ENCODE results near the gene KYNU.

The KYNU gene

GRCh38 chr2:143075711-143076110, 198.2 kb downstream of the KYNU start (continued):
- no peak for TF ChIP-seq ZNF704 (tag by site-specific recombination; IDR thresholded peaks at IDR 0.05)
- TF ChIP-seq ZNF146 (tag by site-specific recombination; IDR thresholded peaks at IDR 0.05) = no peak
- no peak for TF ChIP-seq HIC1 (tag by site-specific recombination; IDR thresholded peaks at IDR 0.05)
- TF ChIP-seq INSM2 (tag by site-specific recombination; IDR thresholded peaks at IDR 0.05) = no peak

- no peaks in the 10 kb centered on the region for H3K4me1 ChIP-seq (ENCODE audit: control insufficient read depth, insufficient read depth, low read length)
- no peak for TF ChIP-seq OVOL3 (tag by site-specific recombination; IDR thresholded peaks at IDR 0.05)
- no peak for TF ChIP-seq GLI4 (tag by site-specific recombination; IDR thresholded peaks at IDR 0.05)
- no peak for TF ChIP-seq ZNF621 (tag by site-specific recombination; IDR thresholded peaks at IDR 0.05)
- no peak for TF ChIP-seq ZBTB7A (tag by site-specific recombination; IDR thresholded peaks at IDR 0.05; ENCODE audit: low read depth)
- TF ChIP-seq KLF10 (tag by site-specific recombination; IDR thresholded peaks at IDR 0.05) = no peak
- no peak for TF ChIP-seq KLF8 (tag by site-specific recombination; IDR thresholded peaks at IDR 0.05)
- TF ChIP-seq PRDM1 (tag by site-specific recombination; IDR thresholded peaks at IDR 0.05) = no peak
- H3K36me3 ChIP-seq (ENCODE audit: control insufficient read depth in 2 of 2, insufficient read depth in 1 of 2, low read length in 2 of 2) = no peaks in the 10 kb centered on the region
- no peak overlapping the region for H3K4me3 ChIP-seq (ENCODE audit: low read depth, low read length)
- no peak overlapping the region for H3K27ac ChIP-seq (ENCODE audit: extremely low read depth, low read depth, low read length)
- ChIA-PET POLR2A (no interaction called here), CTCF (interaction anchor here (0.6 kb wide), 1 partner anchor 53 kb away, joined by 3 read pairs; no protein-coding TSS in a partner anchor)
- no peaks in the 10 kb centered on the region for H3K9me3 ChIP-seq (ENCODE audit: control insufficient read depth, insufficient read depth, low read depth, low read length)
These were observed 200.6 kb downstream of the KYNU start for GRCh38 chr2:143078104-143078503.

- H3K9me3 ChIP-seq (ENCODE audit: control insufficient read depth, insufficient read depth, low read depth, low read length) = no peaks in the 10 kb centered on the region
- H3K4me1 ChIP-seq (ENCODE audit: control insufficient read depth, insufficient read depth, low read length) = no peaks in the 10 kb centered on the region
- TF ChIP-seq ZNF302 (tag by site-specific recombination; IDR thresholded peaks at IDR 0.05; ENCODE audit: low read depth) = no peak
- TF ChIP-seq HOXC10 (CRISPR knock-in tag; IDR thresholded peaks at IDR 0.05) = no peak
- no peak for TF ChIP-seq ZNF138 (tag by site-specific recombination; IDR thresholded peaks at IDR 0.05; ENCODE audit: borderline replicate concordance)
- TF ChIP-seq KLF1 (tag by site-specific recombination; IDR thresholded peaks at IDR 0.05) = no peak
- TF ChIP-seq ZBTB49 (tag by site-specific recombination; IDR thresholded peaks at IDR 0.05; ENCODE audit: low read depth) = no peak
- no peak for TF ChIP-seq ZNF513 (tag by site-specific recombination; IDR thresholded peaks at IDR 0.05)
- no peak overlapping the region for H3K27ac ChIP-seq (ENCODE audit: extremely low read depth, low read depth, low read length)
- ChIA-PET CTCF (no interaction called here), POLR2A (no interaction called here)
- H3K36me3 ChIP-seq (ENCODE audit: control insufficient read depth in 2 of 2, insufficient read depth in 1 of 2, low read length in 2 of 2) = no peaks in the 10 kb centered on the region
- no peak overlapping the region for H3K4me3 ChIP-seq (ENCODE audit: low read depth, low read length)
These were observed 204.2 kb downstream of the KYNU start for GRCh38 chr2:143081616-143082015.

Data from HEK293 (cell line).